ENCODE data around the gene NR5A1. TPM values are rescaled to one million over a fixed set of nuclear protein-coding genes. Genes with fewer than 3 reads are reported as not detected.
A peak's percentile ranks its signal among the peaks of the same experiment; 100 is the strongest.

NR5A1 gene
- total RNA-seq, 1 experiment from 2014 or later = not detected

GRCh38 chr9:124475868-124476690, 31.1 kb downstream of the NR5A1 start:
- in situ Hi-C loops (cut with HindIII; ENCODE audit: low pct_unique_long_range_greater_than_20kb, low sequenced_read_pairs) = no loop called here
- DNase-seq (ENCODE audit: low read depth, low spot score) = no peak

GRCh38 chr9:124475158-124475867, 31.9 kb downstream of the NR5A1 start:
- in situ Hi-C loops (cut with HindIII; ENCODE audit: low pct_unique_long_range_greater_than_20kb, low sequenced_read_pairs) = no loop called here
- peak; percentile 40 for DNase-seq (ENCODE audit: low read depth, low spot score)

- in situ Hi-C loops (cut with HindIII; ENCODE audit: low pct_unique_long_range_greater_than_20kb, low sequenced_read_pairs) = no loop called here
- no peak for DNase-seq (ENCODE audit: low read depth, low spot score)
Observed at GRCh38 chr9:124474151-124474550, 33.0 kb downstream of the NR5A1 start.

- in situ Hi-C loops (cut with HindIII; ENCODE audit: low pct_unique_long_range_greater_than_20kb, low sequenced_read_pairs) = no loop called here
- DNase-seq (ENCODE audit: low read depth, low spot score) = no peak
Observed at GRCh38 chr9:124473310-124473709, 33.9 kb downstream of the NR5A1 start.

GRCh38 chr9:124472770-124473169, 34.4 kb downstream of the NR5A1 start:
- DNase-seq (ENCODE audit: low read depth, low spot score) = no peak
- in situ Hi-C loops (cut with HindIII; ENCODE audit: low pct_unique_long_range_greater_than_20kb, low sequenced_read_pairs) = no loop called here

GRCh38 chr9:124471761-124472160, 35.4 kb downstream of the NR5A1 start:
- in situ Hi-C loops (cut with HindIII; ENCODE audit: low pct_unique_long_range_greater_than_20kb, low sequenced_read_pairs) = no loop called here
- DNase-seq (ENCODE audit: low read depth, low spot score) = no peak

GRCh38 chr9:124470726-124471125, 36.5 kb downstream of the NR5A1 start:
- in situ Hi-C loops (cut with HindIII; ENCODE audit: low pct_unique_long_range_greater_than_20kb, low sequenced_read_pairs) = no loop called here
- DNase-seq (ENCODE audit: low read depth, low spot score) = no peak

- in situ Hi-C loops (cut with HindIII; ENCODE audit: low pct_unique_long_range_greater_than_20kb, low sequenced_read_pairs) = no loop called here
- DNase-seq (ENCODE audit: low read depth, low spot score) = no peak
Observed at GRCh38 chr9:124470306-124470705, 36.9 kb downstream of the NR5A1 start.

- in situ Hi-C loops (cut with HindIII; ENCODE audit: low pct_unique_long_range_greater_than_20kb, low sequenced_read_pairs) = no loop called here
Observed at GRCh38 chr9:124469011-124469832, 38.0 kb downstream of the NR5A1 start.

GRCh38 chr9:124468061-124468740, 39.0 kb downstream of the NR5A1 start:
- no peak for DNase-seq (ENCODE audit: low read depth, low spot score)
- in situ Hi-C loops (cut with HindIII; ENCODE audit: low pct_unique_long_range_greater_than_20kb, low sequenced_read_pairs) = no loop called here

More at GRCh38 chr9:124469011-124469832, 38.0 kb downstream of the NR5A1 start:
- DNase-seq (ENCODE audit: low read depth, low spot score) = no peak

- in situ Hi-C loops (cut with HindIII; ENCODE audit: low pct_unique_long_range_greater_than_20kb, low sequenced_read_pairs) = no loop called here
- DNase-seq (ENCODE audit: low read depth, low spot score) = no peak
Observed at GRCh38 chr9:124467410-124468060, 39.7 kb downstream of the NR5A1 start.

- no peak for DNase-seq (ENCODE audit: low read depth, low spot score)
- in situ Hi-C loops (cut with HindIII; ENCODE audit: low pct_unique_long_range_greater_than_20kb, low sequenced_read_pairs) = no loop called here
Observed at GRCh38 chr9:124465736-124466135, 41.5 kb downstream of the NR5A1 start.

GRCh38 chr9:124462739-124463138, 44.5 kb downstream of the NR5A1 start:
- no peak for DNase-seq (ENCODE audit: low read depth, low spot score)
- in situ Hi-C loops (cut with HindIII; ENCODE audit: low pct_unique_long_range_greater_than_20kb, low sequenced_read_pairs) = no loop called here

- DNase-seq (ENCODE audit: low read depth, low spot score) = no peak
- in situ Hi-C loops (cut with HindIII; ENCODE audit: low pct_unique_long_range_greater_than_20kb, low sequenced_read_pairs) = no loop called here
Observed at GRCh38 chr9:124458441-124458840, 48.8 kb downstream of the NR5A1 start.

GRCh38 chr9:124457887-124458431, 49.2 kb downstream of the NR5A1 start:
- DNase-seq (ENCODE audit: low read depth, low spot score) = no peak
- in situ Hi-C loops (cut with HindIII; ENCODE audit: low pct_unique_long_range_greater_than_20kb, low sequenced_read_pairs) = no loop called here

GRCh38 chr9:124457079-124457886, 49.9 kb downstream of the NR5A1 start:
- in situ Hi-C loops (cut with HindIII; ENCODE audit: low pct_unique_long_range_greater_than_20kb, low sequenced_read_pairs) = no loop called here
- no peak for DNase-seq (ENCODE audit: low read depth, low spot score)
